ENCODE results near the gene SAMD9L. TPM values are rescaled to one million over a fixed set of nuclear protein-coding genes. Genes with fewer than 3 reads are reported as not detected.
"Not testable (repeated sequence)": the region's sequence is repeated elsewhere in the genome, so short reads cannot be mapped to it uniquely, and the experiment has no call there.

The SAMD9L gene
- polyA plus RNA-seq, 1 donor (not counting 4 experiments of a cell fraction or from before 2014, with no cell fraction given), result 6.5 TPM

DNA sequence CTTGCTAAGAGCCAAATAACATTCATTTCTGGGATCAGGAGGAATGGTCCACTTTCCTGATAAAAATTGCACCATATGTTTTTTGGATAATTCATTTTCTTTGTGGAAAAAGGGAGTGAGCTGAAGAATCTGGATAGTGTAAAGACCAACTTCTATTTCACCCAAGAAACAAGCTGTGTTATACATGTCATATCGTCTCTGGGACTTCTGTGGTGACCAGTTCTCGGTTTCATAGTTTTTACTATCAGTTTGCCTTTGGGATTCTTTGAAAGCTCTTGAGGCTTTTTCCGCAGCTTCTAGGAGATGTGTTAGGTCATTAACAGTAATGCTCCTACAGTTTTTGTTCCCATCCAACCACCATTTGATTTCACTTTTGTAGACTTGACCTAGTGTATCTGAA is 16.0 kb downstream of the SAMD9L start:
- Histone ChIP-seq H3K4me3 (ENCODE audit: control insufficient read depth in 2 of 3, extremely low read depth in 1 of 3, insufficient read depth in 2 of 3, low read depth in 1 of 3, low read length in 3 of 3) (no peak overlapping the region), H3K4me2 (ENCODE audit: control insufficient read depth, extremely low read depth, insufficient read depth, low read depth, low read length) (no peak overlapping the region), H3K9ac (ENCODE audit: control insufficient read depth, extremely low read depth, insufficient read depth, low read length) (no peak overlapping the region), H2AFZ (ENCODE audit: control insufficient read depth, low read length) (no peak overlapping the region), H3K27ac (ENCODE audit: control insufficient read depth, insufficient read depth, low read length) (no peak overlapping the region), H3K9me1 (ENCODE audit: control insufficient read depth, extremely low read depth, insufficient read depth, low read length) (no peaks in the 10 kb centered on the region), H3K79me2 (ENCODE audit: control insufficient read depth, insufficient read depth, low read length) (no peaks in the 10 kb centered on the region), H3K36me3 (ENCODE audit: control insufficient read depth in 2 of 2, extremely low read depth in 1 of 2, insufficient read depth in 2 of 2, low read length in 2 of 2) (peaks cover 0 to 1% of the 10 kb centered on the region in 2 experiments), H3K27me3 (ENCODE audit: control insufficient read depth, extremely low read depth, insufficient read depth, low read length) (no peaks in the 10 kb centered on the region), H3K9me3 (ENCODE audit: control insufficient read depth, low read depth, low read length) (no peaks in the 10 kb centered on the region), H4K20me1 (ENCODE audit: control insufficient read depth, extremely low read depth, insufficient read depth, low read length) (no peaks in the 10 kb centered on the region), H3K4me1 (ENCODE audit: control insufficient read depth, extremely low read depth, insufficient read depth, low read length) (no peaks in the 10 kb centered on the region)
- no peak for FAIRE-seq
- dilution Hi-C loops (cut with MboI; ENCODE audit: extremely low pct_ligation_motif_present, low sequenced_read_pairs), result no loop called here
- TF ChIP-seq, protein P1, sequence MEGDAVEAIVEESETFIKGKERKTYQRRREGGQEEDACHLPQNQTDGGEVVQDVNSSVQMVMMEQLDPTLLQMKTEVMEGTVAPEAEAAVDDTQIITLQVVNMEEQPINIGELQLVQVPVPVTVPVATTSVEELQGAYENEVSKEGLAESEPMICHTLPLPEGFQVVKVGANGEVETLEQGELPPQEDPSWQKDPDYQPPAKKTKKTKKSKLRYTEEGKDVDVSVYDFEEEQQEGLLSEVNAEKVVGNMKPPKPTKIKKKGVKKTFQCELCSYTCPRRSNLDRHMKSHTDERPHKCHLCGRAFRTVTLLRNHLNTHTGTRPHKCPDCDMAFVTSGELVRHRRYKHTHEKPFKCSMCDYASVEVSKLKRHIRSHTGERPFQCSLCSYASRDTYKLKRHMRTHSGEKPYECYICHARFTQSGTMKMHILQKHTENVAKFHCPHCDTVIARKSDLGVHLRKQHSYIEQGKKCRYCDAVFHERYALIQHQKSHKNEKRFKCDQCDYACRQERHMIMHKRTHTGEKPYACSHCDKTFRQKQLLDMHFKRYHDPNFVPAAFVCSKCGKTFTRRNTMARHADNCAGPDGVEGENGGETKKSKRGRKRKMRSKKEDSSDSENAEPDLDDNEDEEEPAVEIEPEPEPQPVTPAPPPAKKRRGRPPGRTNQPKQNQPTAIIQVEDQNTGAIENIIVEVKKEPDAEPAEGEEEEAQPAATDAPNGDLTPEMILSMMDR (optimal IDR thresholded peaks at IDR 0.05 in 1 of 3, IDR thresholded peaks at IDR 0.05 in 1 of 3, conservative IDR thresholded peaks at IDR 0.05 in 1 of 3; ENCODE audit: extremely low read depth in 1 of 3, insufficient read depth in 2 of 3, low read length in 3 of 3), result no peak
- TF ChIP-seq EZH2 (IDR thresholded peaks at IDR 0.05; ENCODE audit: low read length), result no peak
- DNase-seq (ENCODE audit: low read depth, low spot score), result no peak

DNA sequence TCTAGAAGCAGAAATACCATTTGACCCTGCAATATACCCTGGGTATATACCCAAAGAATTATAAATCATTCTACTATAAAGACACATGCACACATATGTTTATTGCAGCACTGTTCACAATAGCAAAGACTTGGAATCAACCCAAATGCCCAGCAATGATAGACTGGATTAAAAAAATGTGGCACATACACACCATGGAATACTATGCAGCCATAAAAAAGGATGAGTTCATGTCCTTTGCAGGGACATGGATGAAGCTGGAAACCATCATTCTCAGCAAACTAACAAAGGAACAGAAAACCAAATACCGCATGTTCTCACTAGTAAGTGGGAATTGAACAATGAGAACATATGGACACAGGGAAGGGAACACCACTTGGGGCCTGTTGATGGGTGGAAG is 21.2 kb downstream of the SAMD9L start:
- H3K9me1 ChIP-seq (ENCODE audit: control insufficient read depth, extremely low read depth, insufficient read depth, low read length); H3K27me3 ChIP-seq (ENCODE audit: control insufficient read depth, extremely low read depth, insufficient read depth, low read length); H3K4me3 ChIP-seq (ENCODE audit: control insufficient read depth in 2 of 3, extremely low read depth in 1 of 3, insufficient read depth in 2 of 3, low read depth in 1 of 3, low read length in 3 of 3); dilution Hi-C loops (cut with MboI; ENCODE audit: extremely low pct_ligation_motif_present, low sequenced_read_pairs); H3K27ac ChIP-seq (ENCODE audit: control insufficient read depth, insufficient read depth, low read length); H3K4me2 ChIP-seq (ENCODE audit: control insufficient read depth, extremely low read depth, insufficient read depth, low read depth, low read length); H3K9ac ChIP-seq (ENCODE audit: control insufficient read depth, extremely low read depth, insufficient read depth, low read length); H3K9me3 ChIP-seq (ENCODE audit: control insufficient read depth, low read depth, low read length); FAIRE-seq; H3K79me2 ChIP-seq (ENCODE audit: control insufficient read depth, insufficient read depth, low read length); H2AFZ ChIP-seq (ENCODE audit: control insufficient read depth, low read length); H3K36me3 ChIP-seq (ENCODE audit: control insufficient read depth in 2 of 2, extremely low read depth in 1 of 2, insufficient read depth in 2 of 2, low read length in 2 of 2); DNase-seq (ENCODE audit: low read depth, low spot score); H4K20me1 ChIP-seq (ENCODE audit: control insufficient read depth, extremely low read depth, insufficient read depth, low read length); H3K4me1 ChIP-seq (ENCODE audit: control insufficient read depth, extremely low read depth, insufficient read depth, low read length): not testable (repeated sequence)

DNA sequence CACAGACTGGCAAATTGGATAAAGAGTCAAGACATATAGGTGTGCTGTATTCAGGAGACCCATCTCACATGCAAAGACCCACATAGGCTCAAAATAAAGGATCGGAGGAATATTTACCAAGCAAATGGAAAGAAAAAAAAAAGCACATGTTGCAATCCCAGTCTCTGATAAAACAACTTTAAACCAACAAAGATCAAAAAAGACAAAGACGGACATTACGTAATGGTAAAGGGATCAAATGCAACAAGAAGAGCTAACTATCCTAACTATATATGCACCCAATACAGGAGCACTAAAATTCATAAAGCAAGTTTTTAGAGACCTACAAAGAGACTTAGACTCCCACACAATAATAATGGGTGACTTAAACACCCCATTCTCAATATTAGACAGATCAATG is 24.7 kb downstream of the SAMD9L start:
- dilution Hi-C loops (cut with MboI; ENCODE audit: extremely low pct_ligation_motif_present, low sequenced_read_pairs); H3K4me2 ChIP-seq (ENCODE audit: control insufficient read depth, extremely low read depth, insufficient read depth, low read depth, low read length); H3K36me3 ChIP-seq (ENCODE audit: control insufficient read depth in 2 of 2, extremely low read depth in 1 of 2, insufficient read depth in 2 of 2, low read length in 2 of 2); H3K27ac ChIP-seq (ENCODE audit: control insufficient read depth, insufficient read depth, low read length); DNase-seq (ENCODE audit: low read depth, low spot score); H3K4me3 ChIP-seq (ENCODE audit: control insufficient read depth in 2 of 3, extremely low read depth in 1 of 3, insufficient read depth in 2 of 3, low read depth in 1 of 3, low read length in 3 of 3); H3K9me1 ChIP-seq (ENCODE audit: control insufficient read depth, extremely low read depth, insufficient read depth, low read length); H3K9me3 ChIP-seq (ENCODE audit: control insufficient read depth, low read depth, low read length); FAIRE-seq; H4K20me1 ChIP-seq (ENCODE audit: control insufficient read depth, extremely low read depth, insufficient read depth, low read length); H3K9ac ChIP-seq (ENCODE audit: control insufficient read depth, extremely low read depth, insufficient read depth, low read length); H3K79me2 ChIP-seq (ENCODE audit: control insufficient read depth, insufficient read depth, low read length); H2AFZ ChIP-seq (ENCODE audit: control insufficient read depth, low read length); H3K27me3 ChIP-seq (ENCODE audit: control insufficient read depth, extremely low read depth, insufficient read depth, low read length); H3K4me1 ChIP-seq (ENCODE audit: control insufficient read depth, extremely low read depth, insufficient read depth, low read length): not testable (repeated sequence)
